Loucy (cell line): Measurements from ENCODE around the gene RIIAD1.

Source experiments
- EZH2phosphoT487 ChIP-seq: fragments of 200-600 bp; IDR thresholded peaks from 2 replicates; pipeline ENCODE4 v1.6.1; 2018; ENCODE audit warnings: antibody characterized with exemption, mild to moderate bottlenecking, moderate library complexity, borderline replicate concordance
- TF ChIP-seq, protein P1 (sequence below): fragments of 200-600 bp; sonication (generic); conservative IDR thresholded peaks from 2 replicates; pipeline ENCODE4 v1.5.1; 2014; ENCODE audit warnings: mild to moderate bottlenecking, antibody characterized with exemption, low read length

DNA sequence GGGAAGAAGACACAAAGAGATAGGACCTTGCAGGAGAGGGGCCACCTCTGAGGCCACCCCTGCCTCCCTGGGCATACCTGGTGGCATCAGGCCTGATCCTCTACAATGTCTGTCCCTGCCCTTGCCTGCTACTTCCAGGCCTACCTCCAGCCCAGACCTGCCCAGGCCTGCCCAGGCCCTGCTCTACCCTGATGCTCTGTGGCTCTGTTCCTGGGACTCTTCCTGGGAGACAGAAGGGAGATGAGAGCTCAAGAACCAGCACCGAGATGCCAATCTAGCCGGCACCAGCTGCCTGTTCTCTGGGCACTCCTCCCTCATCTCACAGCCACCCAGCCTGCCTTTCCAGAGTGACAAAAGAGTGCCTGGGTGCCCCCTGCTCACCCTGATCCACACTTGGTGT, 7.4 kb upstream of the RIIAD1 start:
- TF ChIP-seq, protein P1, sequence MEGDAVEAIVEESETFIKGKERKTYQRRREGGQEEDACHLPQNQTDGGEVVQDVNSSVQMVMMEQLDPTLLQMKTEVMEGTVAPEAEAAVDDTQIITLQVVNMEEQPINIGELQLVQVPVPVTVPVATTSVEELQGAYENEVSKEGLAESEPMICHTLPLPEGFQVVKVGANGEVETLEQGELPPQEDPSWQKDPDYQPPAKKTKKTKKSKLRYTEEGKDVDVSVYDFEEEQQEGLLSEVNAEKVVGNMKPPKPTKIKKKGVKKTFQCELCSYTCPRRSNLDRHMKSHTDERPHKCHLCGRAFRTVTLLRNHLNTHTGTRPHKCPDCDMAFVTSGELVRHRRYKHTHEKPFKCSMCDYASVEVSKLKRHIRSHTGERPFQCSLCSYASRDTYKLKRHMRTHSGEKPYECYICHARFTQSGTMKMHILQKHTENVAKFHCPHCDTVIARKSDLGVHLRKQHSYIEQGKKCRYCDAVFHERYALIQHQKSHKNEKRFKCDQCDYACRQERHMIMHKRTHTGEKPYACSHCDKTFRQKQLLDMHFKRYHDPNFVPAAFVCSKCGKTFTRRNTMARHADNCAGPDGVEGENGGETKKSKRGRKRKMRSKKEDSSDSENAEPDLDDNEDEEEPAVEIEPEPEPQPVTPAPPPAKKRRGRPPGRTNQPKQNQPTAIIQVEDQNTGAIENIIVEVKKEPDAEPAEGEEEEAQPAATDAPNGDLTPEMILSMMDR = no peak
- TF ChIP-seq EZH2phosphoT487 = no peak
